Activated naive CD4-positive, alpha-beta T cell treated with anti-CD3 and anti-CD28 coated beads, Interleukin-2, amount 10 ng/mL, durations not matched to agents 7 days and 5 days (primary cell): Measurements from ENCODE around the gene SLC6A18.
A peak's percentile ranks its signal among the peaks of the same experiment; 100 is the strongest.
"Not testable (repeated sequence)": the region's sequence is repeated elsewhere in the genome, so short reads cannot be mapped to it uniquely, and the experiment has no call there.

Experiments used
- CTCF ChIA-PET: fragments of 350-600 bp; sonication (Branson Sonifier 250); formaldehyde crosslinking; loops from one replicate; lab custom pipeline; 2021; ENCODE audit warnings: antibody characterized with exemption; lab: Charles Lee
- DNase-seq: peaks from one replicate; pipeline ENCODE4 v3.0.0-alpha.2; 2020
- H3K27ac Mint-ChIP-seq: one replicate; pipeline ENCODE4 v1.8.0; 2021; ENCODE audit warnings: mild to moderate bottlenecking, moderate library complexity, mixed read lengths
- H3K27me3 Mint-ChIP-seq: one replicate; pipeline ENCODE4 v1.8.0; 2021; ENCODE audit warnings: mild to moderate bottlenecking, mixed read lengths
- H3K36me3 Mint-ChIP-seq: one replicate; pipeline ENCODE4 v1.8.0; 2021; ENCODE audit warnings: mixed read lengths
- H3K4me1 Mint-ChIP-seq: one replicate; pipeline ENCODE4 v1.8.0; 2021; ENCODE audit warnings: mixed read lengths
- H3K4me3 Mint-ChIP-seq: one replicate; pipeline ENCODE4 v1.8.0; 2021; ENCODE audit warnings: mild to moderate bottlenecking, moderate library complexity, mixed read lengths
- H3K9me3 Mint-ChIP-seq: one replicate; pipeline ENCODE4 v1.8.0; 2021; ENCODE audit warnings: mixed read lengths

The SLC6A18 gene

GRCh38 chr5:1265461-1266455, 40.6 kb downstream of the SLC6A18 start:
- H3K27ac Mint-ChIP-seq, result no peak overlapping the region
- no peak for DNase-seq
- CTCF ChIA-PET, result no interaction called here
- H3K36me3 Mint-ChIP-seq, result peaks cover 2% of the 10 kb centered on the region
- H3K9me3 Mint-ChIP-seq, result no peaks in the 10 kb centered on the region
- peaks cover 10% of the 10 kb centered on the region for H3K27me3 Mint-ChIP-seq
- H3K4me1 Mint-ChIP-seq, result peaks cover 20% of the 10 kb centered on the region
- no peak overlapping the region for H3K4me3 Mint-ChIP-seq

GRCh38 chr5:1266791-1267190, 41.6 kb downstream of the SLC6A18 start:
- Mint-ChIP-seq H3K9me3 (no peaks in the 10 kb centered on the region), H3K27me3 (peaks cover 10% of the 10 kb centered on the region), H3K36me3 (peaks cover 5% of the 10 kb centered on the region), H3K27ac (no peak overlapping the region), H3K4me1 (peaks cover 20% of the 10 kb centered on the region), H3K4me3 (no peak overlapping the region)
- CTCF ChIA-PET, result no interaction called here
- DNase-seq, result no peak

DNA sequence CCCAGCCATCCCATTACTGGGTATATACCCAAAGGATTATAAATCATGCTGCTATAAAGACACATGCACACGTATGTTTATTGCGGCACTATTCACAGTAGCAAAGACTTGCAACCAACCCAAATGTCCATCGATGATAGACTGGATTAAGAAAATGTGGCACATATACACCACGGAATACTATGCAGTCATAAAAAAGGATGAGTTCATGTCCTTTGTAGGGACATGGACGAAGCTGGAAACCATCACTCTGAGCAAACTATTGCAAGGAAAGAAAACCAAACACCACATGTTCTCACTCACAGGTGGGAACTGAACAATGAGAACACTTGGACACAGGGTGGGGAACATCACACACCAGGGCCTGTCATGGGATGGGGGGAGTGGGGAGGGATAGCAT, 42.3 kb downstream of the SLC6A18 start:
- CTCF ChIA-PET, H3K27ac Mint-ChIP-seq, H3K36me3 Mint-ChIP-seq, H3K9me3 Mint-ChIP-seq, DNase-seq, H3K4me3 Mint-ChIP-seq: not testable (repeated sequence)
- Mint-ChIP-seq H3K27me3 (peaks cover 10% of the 10 kb centered on the region), H3K4me1 (peaks cover 20% of the 10 kb centered on the region)

- Mint-ChIP-seq H3K4me1 (peaks cover 20% of the 10 kb centered on the region), H3K36me3 (peaks cover 6% of the 10 kb centered on the region), H3K9me3 (no peaks in the 10 kb centered on the region), H3K27me3 (peaks cover 10% of the 10 kb centered on the region), H3K4me3 (no peak overlapping the region), H3K27ac (no peak overlapping the region)
- CTCF ChIA-PET, result no interaction called here
- no peak for DNase-seq
Measured at GRCh38 chr5:1268056-1268455, 42.9 kb downstream of the SLC6A18 start.

GRCh38 chr5:1268666-1269065, 43.5 kb downstream of the SLC6A18 start:
- CTCF ChIA-PET, result no interaction called here
- Mint-ChIP-seq H3K36me3 (peaks cover 6% of the 10 kb centered on the region), H3K9me3 (no peaks in the 10 kb centered on the region), H3K4me3 (no peak overlapping the region), H3K27ac (no peak overlapping the region), H3K27me3 (peaks cover 10% of the 10 kb centered on the region), H3K4me1 (peaks cover 20% of the 10 kb centered on the region)
- peak; percentile 80 for DNase-seq

DNA sequence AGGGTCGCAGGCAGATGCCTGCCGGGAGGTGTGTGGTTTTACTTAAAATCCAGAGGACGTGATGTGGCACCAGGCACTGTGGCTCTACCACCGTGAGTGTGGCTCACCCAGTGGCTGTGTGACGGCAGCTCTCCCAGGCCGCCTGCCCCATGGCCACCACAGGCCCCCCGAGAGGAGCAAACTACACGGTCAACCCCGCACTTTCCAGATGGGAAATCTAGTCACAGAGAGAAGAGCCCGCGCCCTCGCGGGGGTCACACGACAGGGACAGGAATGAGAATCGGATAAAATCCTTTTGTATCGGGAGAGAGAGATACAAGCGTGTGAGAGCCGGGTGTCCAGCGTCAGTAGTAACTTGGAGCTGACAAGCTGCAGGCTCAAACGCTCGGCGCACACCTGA, 45.2 kb downstream of the SLC6A18 start:
- CTCF ChIA-PET, result no interaction called here
- H3K4me3 Mint-ChIP-seq, result no peak overlapping the region
- H3K27ac Mint-ChIP-seq, result no peak overlapping the region

GRCh38 chr5:1270933-1271914, 46.0 kb downstream of the SLC6A18 start:
- peaks cover 10% of the 10 kb centered on the region for H3K36me3 Mint-ChIP-seq
- peaks cover 26% of the 10 kb centered on the region for H3K4me1 Mint-ChIP-seq
- H3K9me3 Mint-ChIP-seq, result peaks cover 2% of the 10 kb centered on the region
- no peak overlapping the region for H3K4me3 Mint-ChIP-seq
- no peak overlapping the region for H3K27ac Mint-ChIP-seq
- CTCF ChIA-PET, result no interaction called here
- peaks cover 4% of the 10 kb centered on the region for H3K27me3 Mint-ChIP-seq
- no peak for DNase-seq

More for the DNA sequence above, 45.2 kb downstream of the SLC6A18 start:
- peaks cover 25% of the 10 kb centered on the region for H3K4me1 Mint-ChIP-seq
- H3K9me3 Mint-ChIP-seq, result peaks cover 2% of the 10 kb centered on the region
- H3K36me3 Mint-ChIP-seq, result peaks cover 10% of the 10 kb centered on the region
- peaks cover 10% of the 10 kb centered on the region for H3K27me3 Mint-ChIP-seq
- DNase-seq, result no peak

DNA sequence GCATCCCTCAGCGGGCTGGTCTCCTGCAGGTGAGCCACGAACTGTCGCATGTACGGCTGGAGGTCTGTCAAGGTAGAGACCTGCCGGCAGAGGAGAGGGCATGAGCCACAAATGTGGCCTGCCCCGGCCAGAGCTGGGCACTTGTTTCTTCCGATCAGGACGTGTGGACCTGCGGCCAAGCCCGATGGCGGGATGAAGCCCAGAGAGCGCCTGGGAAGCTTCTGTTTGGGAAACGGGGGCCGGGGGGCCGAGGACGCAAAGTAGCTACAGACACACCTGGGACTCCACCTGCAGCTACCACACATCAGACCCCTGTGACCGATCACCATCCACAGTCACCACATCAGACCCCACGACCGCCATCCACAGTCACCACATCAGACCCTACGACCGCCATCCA, 47.0 kb downstream of the SLC6A18 start:
- DNase-seq, result no peak
- H3K27me3 Mint-ChIP-seq, result peaks cover 4% of the 10 kb centered on the region
- CTCF ChIA-PET, result no interaction called here
- H3K36me3 Mint-ChIP-seq, result peaks cover 10% of the 10 kb centered on the region
- H3K9me3 Mint-ChIP-seq, result peaks cover 2% of the 10 kb centered on the region
- H3K4me1 Mint-ChIP-seq, result peaks cover 26% of the 10 kb centered on the region
- H3K27ac Mint-ChIP-seq, result no peak overlapping the region
- no peak overlapping the region for H3K4me3 Mint-ChIP-seq

GRCh38 chr5:1273745-1274144, 48.6 kb downstream of the SLC6A18 start:
- Mint-ChIP-seq H3K27ac (no peak overlapping the region), H3K36me3 (peaks cover 15% of the 10 kb centered on the region), H3K27me3 (peaks cover 4% of the 10 kb centered on the region), H3K4me1 (peaks cover 16% of the 10 kb centered on the region), H3K9me3 (peaks cover 2% of the 10 kb centered on the region), H3K4me3 (no peak overlapping the region)
- CTCF ChIA-PET, result no interaction called here
- no peak for DNase-seq

- Mint-ChIP-seq H3K4me1 (peaks cover 9% of the 10 kb centered on the region), H3K27me3 (peaks cover 3% of the 10 kb centered on the region), H3K9me3 (peaks cover 2% of the 10 kb centered on the region), H3K27ac (no peak overlapping the region), H3K36me3 (peaks cover 15% of the 10 kb centered on the region), H3K4me3 (no peak overlapping the region)
- CTCF ChIA-PET, result no interaction called here
- DNase-seq, result no peak
Measured at GRCh38 chr5:1274471-1274870, 49.3 kb downstream of the SLC6A18 start.

DNA sequence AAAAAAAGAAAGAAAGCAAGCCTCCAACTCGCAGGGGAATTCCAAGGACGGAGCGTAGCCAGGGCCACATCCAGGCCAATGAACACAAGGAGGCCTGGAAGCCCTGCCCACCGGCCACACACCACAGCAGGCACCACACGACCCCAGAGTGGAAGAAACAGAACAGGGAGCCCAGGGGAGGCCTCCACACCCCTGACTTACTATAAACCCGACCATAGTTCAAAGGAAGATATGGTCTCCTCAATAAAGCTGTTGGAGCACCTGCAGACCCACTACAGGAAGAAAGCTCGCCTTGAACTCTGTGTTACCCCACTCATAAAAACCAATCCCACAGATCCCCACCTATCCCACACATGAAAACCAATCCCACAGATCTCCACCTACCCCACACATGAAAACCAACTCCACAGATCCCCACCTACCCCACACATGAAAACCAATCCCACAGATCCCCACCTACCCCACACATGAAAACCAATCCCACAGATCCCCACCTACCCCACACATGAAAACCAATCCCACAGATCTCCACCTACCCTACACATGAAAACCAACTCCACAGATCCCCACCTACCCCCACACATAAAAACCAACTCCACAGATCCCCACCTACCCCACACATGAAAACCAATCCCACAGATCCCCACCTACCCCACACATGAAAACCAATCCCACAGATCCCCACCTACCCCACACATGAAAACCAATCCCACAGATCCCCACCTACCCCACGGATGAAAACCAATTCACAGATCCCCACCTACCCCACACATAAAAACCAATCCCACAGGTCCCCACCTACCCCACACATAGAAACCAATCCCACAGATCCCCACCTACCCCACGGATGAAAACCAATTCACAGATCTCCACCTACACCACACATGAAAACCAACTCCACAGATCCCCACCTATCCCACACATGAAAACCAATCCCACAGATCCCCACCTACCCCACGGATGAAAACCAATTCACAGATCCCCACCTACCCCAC, 50.5 kb downstream of the SLC6A18 start:
- not testable (repeated sequence) for DNase-seq, H3K9me3 Mint-ChIP-seq, H3K4me1 Mint-ChIP-seq, H3K27me3 Mint-ChIP-seq, H3K27ac Mint-ChIP-seq, H3K4me3 Mint-ChIP-seq
- H3K36me3 Mint-ChIP-seq, result peaks cover 15% of the 10 kb centered on the region
- CTCF ChIA-PET, result interaction anchor here (0.7 kb wide), 1 partner anchor 85 kb away, joined by 3 read pairs; no protein-coding TSS in a partner anchor

DNA sequence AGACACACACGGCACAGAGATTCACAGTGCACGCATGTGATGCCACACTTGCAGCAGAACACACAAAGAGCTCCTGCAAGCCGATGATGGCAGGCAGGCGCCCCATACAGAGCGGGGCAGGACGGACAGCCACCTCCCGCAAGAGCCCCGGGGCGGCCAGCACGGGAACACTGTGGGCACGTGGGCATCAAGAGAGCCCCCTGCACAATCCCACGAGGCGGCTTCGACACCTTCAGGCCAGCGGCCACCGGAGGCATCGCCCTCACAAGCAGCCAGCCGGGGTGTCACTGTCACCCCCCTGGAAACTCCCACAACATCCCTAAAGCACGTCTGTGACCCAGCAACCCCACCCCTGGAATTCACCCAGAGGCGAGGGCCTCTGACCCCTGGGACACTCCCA, 51.7 kb downstream of the SLC6A18 start:
- peaks cover 6% of the 10 kb centered on the region for H3K4me1 Mint-ChIP-seq
- CTCF ChIA-PET, result interaction anchor here (0.7 kb wide), 1 partner anchor 86 kb away, joined by 3 read pairs; no protein-coding TSS in a partner anchor
- peaks cover 2% of the 10 kb centered on the region for H3K9me3 Mint-ChIP-seq
- DNase-seq, result no peak
- no peak overlapping the region for H3K27ac Mint-ChIP-seq
- no peak overlapping the region for H3K4me3 Mint-ChIP-seq
- peaks cover 10% of the 10 kb centered on the region for H3K36me3 Mint-ChIP-seq
- H3K27me3 Mint-ChIP-seq, result no peaks in the 10 kb centered on the region

DNA sequence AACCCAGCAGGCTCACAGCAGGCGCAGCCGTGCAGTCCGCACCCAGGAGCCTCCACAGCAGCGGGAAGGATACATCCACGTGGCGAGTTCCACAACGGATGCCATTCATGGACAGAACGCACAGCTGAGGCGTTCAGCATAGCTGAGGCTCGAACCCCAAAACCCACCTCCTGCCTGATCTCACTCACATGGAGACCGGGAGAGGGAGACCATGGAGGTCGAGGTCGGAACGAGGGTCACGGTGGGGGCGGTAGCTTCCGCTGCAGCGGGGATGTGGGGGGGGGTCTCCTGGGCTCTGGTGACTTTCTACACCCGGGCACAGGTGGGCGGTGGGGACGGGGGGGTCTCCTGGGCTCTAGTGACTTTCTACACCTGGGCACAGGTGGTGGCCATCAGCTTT, 52.1 kb downstream of the SLC6A18 start:
- H3K4me3 Mint-ChIP-seq, result no peak overlapping the region
- peaks cover 2% of the 10 kb centered on the region for H3K9me3 Mint-ChIP-seq
- no peak for DNase-seq
- no peak overlapping the region for H3K27ac Mint-ChIP-seq
- H3K36me3 Mint-ChIP-seq, result peaks cover 10% of the 10 kb centered on the region
- peaks cover 6% of the 10 kb centered on the region for H3K4me1 Mint-ChIP-seq
- CTCF ChIA-PET, result no interaction called here
- no peaks in the 10 kb centered on the region for H3K27me3 Mint-ChIP-seq
